ENCODE results near the gene CACNG1. TPM values are rescaled to one million over a fixed set of nuclear protein-coding genes. Genes with fewer than 3 reads are reported as not detected.

The CACNG1 gene
- total RNA-seq, 1 experiment from 2014 or later: not detected

GRCh38 chr17:67049025-67049739, 4.8 kb downstream of the CACNG1 start:
- BruUV-seq (replicated peaks): no TSS peak
- POLR2A ChIA-PET (ENCODE audit: low non-redundant PET): no interaction called here

GRCh38 chr17:67050066-67050465, 5.7 kb downstream of the CACNG1 start:
- Histone ChIP-seq H3K27ac (ENCODE audit: low read depth, low read length, poor library complexity, severe bottlenecking) (no peak overlapping the region), H3K36me3 (ENCODE audit: insufficient read depth, low read length, poor library complexity, severe bottlenecking) (no peaks in the 10 kb centered on the region)
- no TSS peak for BruUV-seq (replicated peaks)

More at GRCh38 chr17:67049025-67049739, 4.8 kb downstream of the CACNG1 start:
- no peak overlapping the region for H3K4me3 ChIP-seq (ENCODE audit: low read depth, low read length, poor library complexity, severe bottlenecking)
- CTCF ChIA-PET: no interaction called here
- no peaks in the 10 kb centered on the region for H3K4me1 ChIP-seq (ENCODE audit: insufficient read depth, low read length, poor library complexity, severe bottlenecking)
- H3K9me3 ChIP-seq (ENCODE audit: low read depth, low read length, poor library complexity, severe bottlenecking): peaks cover 21% of the 10 kb centered on the region
- TF ChIP-seq CTCF (conservative IDR thresholded peaks at IDR 0.05; ENCODE audit: low read depth, low read length): no peak
- TF ChIP-seq EZH2 (IDR thresholded peaks at IDR 0.05; ENCODE audit: borderline replicate concordance, low read depth, low read length, poor library complexity, severe bottlenecking): no peak
- H3K36me3 ChIP-seq (ENCODE audit: insufficient read depth, low read length, poor library complexity, severe bottlenecking): no peaks in the 10 kb centered on the region
- intact Hi-C loops (cut with micrococcal nuclease; ENCODE audit: unreplicated experiment): no loop called here
- H3K27me3 ChIP-seq (replicated peaks; ENCODE audit: insufficient read depth, low read depth, low read length, poor library complexity): no peaks in the 10 kb centered on the region
- H3K27ac ChIP-seq (ENCODE audit: low read depth, low read length, poor library complexity, severe bottlenecking): no peak overlapping the region
- no peak for DNase-seq (ENCODE audit: low spot score)

GRCh38 chr17:67050471-67051154, 6.3 kb downstream of the CACNG1 start:
- BruUV-seq (replicated peaks): no TSS peak
- Histone ChIP-seq H3K9me3 (ENCODE audit: low read depth, low read length, poor library complexity, severe bottlenecking) (peaks cover 21% of the 10 kb centered on the region), H3K36me3 (ENCODE audit: insufficient read depth, low read length, poor library complexity, severe bottlenecking) (no peaks in the 10 kb centered on the region), H3K4me1 (ENCODE audit: insufficient read depth, low read length, poor library complexity, severe bottlenecking) (no peaks in the 10 kb centered on the region), H3K27me3 (replicated peaks; ENCODE audit: insufficient read depth, low read depth, low read length, poor library complexity) (no peaks in the 10 kb centered on the region), H3K4me3 (ENCODE audit: low read depth, low read length, poor library complexity, severe bottlenecking) (no peak overlapping the region), H3K27ac (ENCODE audit: low read depth, low read length, poor library complexity, severe bottlenecking) (no peak overlapping the region)
- POLR2A ChIA-PET (ENCODE audit: low non-redundant PET): no interaction called here
- TF ChIP-seq EZH2 (IDR thresholded peaks at IDR 0.05; ENCODE audit: borderline replicate concordance, low read depth, low read length, poor library complexity, severe bottlenecking) (no peak), CTCF (conservative IDR thresholded peaks at IDR 0.05; ENCODE audit: low read depth, low read length) (no peak)
- CTCF ChIA-PET: no interaction called here
- intact Hi-C loops (cut with micrococcal nuclease; ENCODE audit: unreplicated experiment): no loop called here
- DNase-seq (ENCODE audit: low spot score): no peak

More at GRCh38 chr17:67050066-67050465, 5.7 kb downstream of the CACNG1 start:
- no peak for DNase-seq (ENCODE audit: low spot score)
- no peaks in the 10 kb centered on the region for H3K4me1 ChIP-seq (ENCODE audit: insufficient read depth, low read length, poor library complexity, severe bottlenecking)
- ChIA-PET POLR2A (ENCODE audit: low non-redundant PET) (no interaction called here), CTCF (no interaction called here)
- H3K9me3 ChIP-seq (ENCODE audit: low read depth, low read length, poor library complexity, severe bottlenecking): peaks cover 21% of the 10 kb centered on the region
- H3K4me3 ChIP-seq (ENCODE audit: low read depth, low read length, poor library complexity, severe bottlenecking): no peak overlapping the region
- no peaks in the 10 kb centered on the region for H3K27me3 ChIP-seq (replicated peaks; ENCODE audit: insufficient read depth, low read depth, low read length, poor library complexity)
- TF ChIP-seq EZH2 (IDR thresholded peaks at IDR 0.05; ENCODE audit: borderline replicate concordance, low read depth, low read length, poor library complexity, severe bottlenecking): no peak
- TF ChIP-seq CTCF (conservative IDR thresholded peaks at IDR 0.05; ENCODE audit: low read depth, low read length): no peak
- intact Hi-C loops (cut with micrococcal nuclease; ENCODE audit: unreplicated experiment): no loop called here
